H54 (cell line): ENCODE data around the gene WFIKKN2.
"Not testable (repeated sequence)": the region's sequence is repeated elsewhere in the genome, so short reads cannot be mapped to it uniquely, and the experiment has no call there.

Experiments used
- DNase-seq: peaks from one replicate; pipeline ENCODE4 v3.0.0; 2011; ENCODE audit warnings: low spot score, mixed read lengths; ENCODE audit not compliant: insufficient read length
- FAIRE-seq: peaks from 3 replicates; lab custom pipeline; 2011; peaks lifted over from hg19 to GRCh38; lab: Jason Lieb, UNC
- POLR2A ChIP-seq: IDR thresholded peaks from 2 replicates; pipeline ENCODE4 v1.6.1; 2011; ENCODE audit warnings: low read depth, mild to moderate bottlenecking, low read length

WFIKKN2 gene

GRCh38 chr17:50863931-50864330, 28.5 kb downstream of the WFIKKN2 start:
- no peak for TF ChIP-seq POLR2A
- DNase-seq (no peak), FAIRE-seq (no peak)

GRCh38 chr17:50864747-50865059, 29.3 kb downstream of the WFIKKN2 start:
- no peak for DNase-seq
- no peak for TF ChIP-seq POLR2A
- no peak for FAIRE-seq

- FAIRE-seq: no peak
- no peak for TF ChIP-seq POLR2A
- DNase-seq: no peak
Measured at GRCh38 chr17:50865060-50865867, 29.9 kb downstream of the WFIKKN2 start.

DNA sequence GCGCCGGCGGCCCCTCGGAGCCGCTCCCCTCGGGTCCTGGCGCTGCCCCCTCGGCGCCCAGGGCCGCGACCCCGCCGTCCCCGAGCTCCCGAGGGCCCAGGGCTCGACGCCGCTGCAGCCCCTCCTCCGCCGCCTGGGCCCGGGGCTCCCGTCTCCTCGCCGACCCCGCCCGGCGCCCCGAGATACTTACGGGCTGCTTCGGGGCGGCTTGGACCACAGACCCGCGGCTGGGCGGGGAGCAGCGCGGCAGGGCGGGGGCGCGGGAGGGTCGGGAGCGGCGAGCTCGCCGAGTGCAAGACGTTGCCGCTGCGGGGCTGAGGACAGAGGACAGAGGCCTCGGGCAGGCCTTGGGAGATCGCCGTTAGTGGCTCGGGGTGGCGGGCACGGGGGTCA, 30.5 kb downstream of the WFIKKN2 start:
- FAIRE-seq (no peak), DNase-seq (no peak)
- no peak for TF ChIP-seq POLR2A

DNA sequence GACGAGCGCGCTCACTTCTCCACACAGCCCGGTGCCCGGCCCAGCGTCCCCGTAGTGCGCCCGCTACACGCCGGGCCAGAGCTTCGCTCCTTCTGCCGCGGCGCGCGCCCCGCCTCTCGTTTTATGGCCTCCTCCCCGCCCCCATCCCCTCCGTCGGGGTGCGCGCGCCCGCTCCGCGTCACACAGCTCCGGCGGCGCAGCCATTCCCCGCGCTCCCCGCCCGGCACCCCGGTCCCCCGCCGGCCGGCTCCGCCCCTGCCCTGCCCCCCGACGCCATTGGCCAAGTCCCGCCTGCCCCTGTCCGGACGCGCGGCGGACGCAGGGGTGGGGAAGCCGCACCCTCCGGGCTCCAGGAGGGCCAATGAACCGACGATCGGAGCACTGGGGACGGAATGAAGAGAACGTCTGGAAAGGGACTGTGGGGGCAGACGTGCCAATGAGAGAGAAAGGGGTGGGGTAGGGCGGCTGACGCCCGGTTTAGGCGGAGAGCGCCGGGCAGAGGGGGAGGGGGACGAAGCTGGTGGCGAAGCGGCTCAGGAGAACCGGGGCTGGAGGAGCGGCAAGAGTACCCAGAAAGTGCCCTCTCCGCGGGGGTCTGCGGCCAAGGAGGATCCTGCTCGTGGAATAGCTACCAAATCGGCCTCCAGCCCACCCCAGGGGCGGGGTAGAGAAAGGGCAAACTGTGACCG, 31.0 kb downstream of the WFIKKN2 start, which contains the start of gene TOB1:
Gene TOB1 (minus strand): TSS at position 94 of the 689 bp plus-strand sequence. CDS start 2,337 bp downstream, outside the sequence.
- FAIRE-seq: no peak
- peak; percentile 100 for TF ChIP-seq POLR2A

GRCh38 chr17:50866950-50867362, 31.6 kb downstream of the WFIKKN2 start:
- no peak for DNase-seq
- peak; percentile 29; the same call in 1 of the 2 replicates for TF ChIP-seq POLR2A
- FAIRE-seq: no peak

More for the DNA sequence above, 31.0 kb downstream of the WFIKKN2 start, which contains the start of gene TOB1:
- DNase-seq: peak; percentile 92

DNA sequence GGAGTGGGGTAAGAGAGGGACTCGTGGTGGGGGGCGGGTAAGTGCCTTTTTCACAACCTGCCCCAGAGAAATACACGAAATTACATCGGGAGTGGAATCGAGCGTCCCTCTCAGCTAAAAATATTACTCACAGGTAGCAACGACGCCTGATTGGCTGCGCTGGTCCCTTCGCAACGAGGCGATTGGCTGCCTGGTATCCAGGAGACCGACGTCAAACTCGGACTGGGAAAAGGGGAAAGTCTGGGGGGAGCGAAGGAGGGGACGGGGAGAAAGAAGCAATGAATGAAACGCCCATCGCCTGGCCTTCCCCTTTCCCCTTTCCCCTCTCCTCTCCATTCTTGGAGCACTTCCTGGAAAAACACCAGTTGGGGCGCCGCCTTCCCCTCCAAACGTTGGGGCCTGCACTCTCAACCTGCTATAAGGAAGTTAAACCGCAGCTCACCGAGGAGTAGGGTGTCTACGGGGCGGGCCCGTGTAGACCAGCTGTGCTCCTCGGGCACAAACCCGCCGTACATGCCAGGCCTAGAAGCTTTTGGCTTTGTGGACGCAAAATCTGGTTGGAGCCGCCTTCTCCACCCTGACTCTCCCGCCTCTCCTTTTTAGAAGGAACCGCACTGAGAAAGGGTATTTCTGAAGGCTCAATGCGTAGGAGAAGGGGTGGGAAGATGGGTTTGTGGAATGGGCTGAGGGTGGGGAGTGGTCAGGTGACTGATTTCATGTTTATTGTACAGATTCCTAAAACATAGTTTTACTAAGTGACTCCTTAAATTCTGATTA, 32.2 kb downstream of the WFIKKN2 start:
- FAIRE-seq: peak; percentile 96
- peak; percentile 85 for DNase-seq
- peak; percentile 36; the same call in 1 of the 2 replicates for TF ChIP-seq POLR2A

- TF ChIP-seq POLR2A: no peak
- DNase-seq (no peak), FAIRE-seq (no peak)
Measured at GRCh38 chr17:50868140-50868438, 32.7 kb downstream of the WFIKKN2 start.

DNA sequence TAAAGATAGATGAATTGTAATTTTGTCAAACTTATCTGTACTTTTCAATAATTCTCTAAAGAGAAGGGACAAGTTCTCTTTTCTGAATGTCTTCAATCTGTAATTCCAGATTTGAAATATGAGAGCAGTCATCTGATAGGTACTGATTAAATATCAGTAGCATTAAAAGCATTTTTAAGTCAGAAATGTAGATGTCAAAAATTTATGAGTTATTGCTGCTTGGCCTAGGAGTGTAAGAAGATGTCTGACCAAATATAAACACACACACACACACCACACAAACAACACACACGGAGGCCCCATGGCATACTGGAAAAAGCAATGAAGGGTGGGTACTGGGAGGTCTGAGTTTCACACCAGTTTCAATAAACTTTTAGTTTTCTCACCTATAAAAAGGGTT, 33.2 kb downstream of the WFIKKN2 start:
- FAIRE-seq (no peak), DNase-seq (no peak)

GRCh38 chr17:50871364-50871763, 36.0 kb downstream of the WFIKKN2 start:
- no peak for DNase-seq
- no peak for FAIRE-seq
- no peak for TF ChIP-seq POLR2A

More for the DNA sequence above, 33.2 kb downstream of the WFIKKN2 start:
- TF ChIP-seq POLR2A: no peak

DNA sequence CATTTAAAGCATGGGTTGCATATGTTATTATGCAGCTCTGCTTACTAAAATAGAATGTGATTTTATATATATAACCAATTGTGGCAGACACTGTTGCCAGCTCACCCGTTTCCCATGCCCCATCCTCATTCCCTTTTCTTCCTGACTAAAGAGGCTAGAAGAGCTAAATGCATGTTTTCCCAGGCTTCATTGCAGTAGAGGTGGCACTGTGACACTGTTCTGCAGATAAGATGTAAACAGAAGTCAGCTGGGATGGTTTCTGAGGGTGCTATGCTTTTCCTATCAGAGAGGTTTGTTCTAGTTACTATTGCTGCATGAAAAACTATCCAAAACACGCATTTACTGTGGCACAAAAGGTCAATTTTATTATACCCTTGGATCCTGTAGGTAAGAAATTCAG, 36.5 kb downstream of the WFIKKN2 start:
- TF ChIP-seq POLR2A: no peak
- FAIRE-seq (no peak), DNase-seq (no peak)

DNA sequence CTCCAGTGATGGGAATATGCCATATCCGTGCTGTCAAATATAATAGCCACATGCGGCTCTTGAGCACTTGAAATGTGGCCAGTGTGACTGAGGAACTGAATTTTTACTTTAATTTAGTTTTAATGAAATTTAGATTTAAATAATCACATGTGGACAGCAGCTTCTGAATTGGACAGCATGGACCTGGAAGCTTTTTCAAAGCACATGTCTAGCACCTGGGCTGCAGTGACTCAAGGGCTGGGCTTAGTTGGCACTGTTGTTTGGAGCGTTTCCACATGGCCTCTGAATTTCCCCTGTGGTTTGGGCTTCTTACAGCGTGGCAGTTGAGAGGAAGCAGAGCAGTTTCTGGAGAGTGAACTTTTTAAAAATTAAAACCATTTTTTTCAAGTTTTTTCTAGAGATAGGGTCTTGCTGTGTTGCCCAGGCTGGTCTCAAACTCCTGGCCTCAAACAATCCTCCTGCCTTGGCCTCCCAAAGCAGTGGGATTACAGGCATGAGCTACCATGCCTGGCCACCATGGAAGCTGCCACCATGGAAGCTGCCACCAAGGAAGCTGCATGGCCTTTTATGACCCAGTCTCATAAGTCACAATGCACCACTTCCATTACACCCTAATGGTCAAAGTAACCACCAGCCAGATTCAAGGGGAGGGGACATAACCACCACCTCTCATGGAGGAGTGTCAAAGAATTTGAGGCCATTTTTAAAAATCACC, 37.5 kb downstream of the WFIKKN2 start:
- DNase-seq (no peak), FAIRE-seq (peak; percentile 50)
- TF ChIP-seq POLR2A: no peak

DNA sequence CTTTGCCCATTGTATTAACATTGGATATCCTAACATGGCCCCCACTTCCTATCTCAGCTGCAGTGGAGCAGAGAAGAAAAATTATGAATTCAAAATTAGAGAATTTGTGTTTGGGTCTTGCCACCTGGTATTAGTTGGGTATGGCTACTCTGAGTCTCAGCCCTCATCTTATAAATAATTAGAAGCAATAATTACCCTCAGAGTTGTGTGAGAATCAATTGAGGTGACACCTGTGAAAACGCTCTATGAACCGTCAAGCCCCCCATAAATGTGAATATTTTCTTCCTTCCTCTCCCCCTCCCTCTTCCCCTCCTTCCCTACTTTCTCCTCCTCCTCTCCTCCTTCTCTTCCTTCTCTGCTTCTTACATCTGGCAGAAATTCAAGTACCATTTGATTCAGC, 39.7 kb downstream of the WFIKKN2 start:
- no peak for DNase-seq
- no peak for TF ChIP-seq POLR2A
- no peak for FAIRE-seq

DNA sequence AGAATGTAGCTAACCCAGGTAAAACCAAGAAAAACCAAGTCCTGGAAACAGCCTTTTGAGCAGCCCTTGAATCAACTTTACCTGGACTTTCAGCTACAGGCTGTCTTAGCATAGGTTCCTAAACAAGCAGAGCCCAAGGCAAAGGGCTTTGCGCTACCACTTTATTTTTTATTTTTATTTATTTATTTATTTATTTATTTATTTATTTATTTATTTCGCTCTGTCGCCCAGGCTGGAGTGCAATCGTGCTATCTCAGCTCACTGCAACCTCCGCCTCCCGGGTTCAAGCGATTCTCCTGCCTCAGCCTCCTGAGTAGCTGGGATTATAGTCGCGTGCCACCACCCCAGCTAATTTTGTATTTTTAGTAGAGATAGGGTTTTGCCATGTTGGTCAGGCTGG, 41.7 kb downstream of the WFIKKN2 start:
- FAIRE-seq, DNase-seq: not testable (repeated sequence)
